NCI-H2227 (cell line): Measurements from ENCODE around the gene SULT1A1.
"Not testable (repeated sequence)": the region's sequence is repeated elsewhere in the genome, so short reads cannot be mapped to it uniquely, and the experiment has no call there.

Experiments
- DNase-seq: peaks from one replicate; lab custom pipeline; 2025; ENCODE audit not compliant: unreplicated experiment; lab: John Stamatoyannopoulos, UW

SULT1A1 gene

GRCh38 chr16:28609631-28610594 lies at the start of gene SULT1A1:
SULT1A1 (minus strand) TSS chr16:28610044; CDS start chr16:28608855, 1,189 bp downstream.
- DNase-seq, result no peak

DNA sequence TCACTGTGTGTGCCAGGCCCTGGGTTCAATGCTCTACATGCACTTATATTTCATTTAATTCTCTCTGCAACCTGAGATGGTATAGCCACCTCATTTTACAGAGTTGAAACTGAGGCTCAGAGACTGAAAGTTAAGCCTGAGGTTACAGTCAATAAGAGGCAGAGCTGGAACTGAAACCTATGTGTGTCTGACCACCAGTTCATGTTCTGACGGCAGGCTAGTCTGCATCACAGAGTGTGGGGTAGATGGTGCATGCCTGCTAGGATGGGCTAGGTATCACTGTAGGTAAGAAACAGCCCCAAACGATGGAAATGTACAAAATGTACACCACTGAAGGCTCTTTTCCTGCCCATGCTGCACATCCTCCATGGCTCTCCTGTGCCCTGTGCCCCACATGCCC lies 30.1 kb upstream of the SULT1A1 start:
- not testable (repeated sequence) for DNase-seq

DNA sequence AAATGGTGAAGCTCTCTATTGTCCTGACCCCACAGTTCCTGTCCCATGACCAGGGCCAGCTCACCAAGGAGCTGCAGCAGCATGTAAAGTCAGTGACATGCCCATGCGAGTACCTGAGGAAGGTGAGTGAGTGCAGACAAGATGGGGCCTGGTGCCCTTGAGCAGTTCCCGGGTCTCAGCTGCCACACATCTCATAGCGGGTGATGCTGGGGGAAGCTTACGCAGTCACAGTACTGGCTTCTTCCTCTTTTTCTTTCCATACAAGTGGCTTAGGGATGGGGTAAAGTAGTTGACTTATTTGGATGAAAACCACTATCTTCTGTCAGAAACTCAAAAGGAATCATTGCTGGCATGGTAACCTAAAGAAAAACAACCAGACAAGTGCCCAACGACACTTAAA lies 28.5 kb upstream of the SULT1A1 start:
- DNase-seq, result not testable (repeated sequence)

- not testable (repeated sequence) for DNase-seq
Observed at GRCh38 chr16:28637765-28638164, 27.9 kb upstream of the SULT1A1 start, which contains the start of gene NPIPB8. NPIPB8 (plus strand) TSS chr16:28638065; CDS start chr16:28638361, 296 bp downstream.

GRCh38 chr16:28636093-28636823 lies 26.4 kb upstream of the SULT1A1 start:
- DNase-seq, result not testable (repeated sequence)

DNA sequence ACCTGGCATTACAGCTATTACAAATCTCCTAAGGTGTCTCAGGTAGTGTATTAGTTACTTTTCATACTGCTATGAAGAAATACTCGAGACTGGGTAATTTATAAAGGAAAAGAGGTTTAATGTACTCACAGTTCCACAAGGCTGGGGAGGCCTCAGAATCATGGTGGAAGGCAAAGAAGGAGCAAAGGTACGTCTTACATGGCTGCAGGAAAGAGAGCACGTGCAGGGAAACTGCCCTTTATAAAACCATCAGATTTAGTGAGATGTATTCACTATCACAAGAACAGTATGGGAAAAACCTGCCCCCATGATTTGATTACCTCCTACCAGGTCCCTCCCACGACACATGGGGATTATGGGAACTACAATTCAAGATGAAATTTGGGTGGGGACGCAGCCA lies 21.1 kb upstream of the SULT1A1 start:
- DNase-seq, result not testable (repeated sequence)

GRCh38 chr16:28623172-28623711 lies 13.4 kb upstream of the SULT1A1 start:
- DNase-seq, result peak; percentile 87

- not testable (repeated sequence) for DNase-seq
Observed at GRCh38 chr16:28622532-28623171, 12.8 kb upstream of the SULT1A1 start.

DNA sequence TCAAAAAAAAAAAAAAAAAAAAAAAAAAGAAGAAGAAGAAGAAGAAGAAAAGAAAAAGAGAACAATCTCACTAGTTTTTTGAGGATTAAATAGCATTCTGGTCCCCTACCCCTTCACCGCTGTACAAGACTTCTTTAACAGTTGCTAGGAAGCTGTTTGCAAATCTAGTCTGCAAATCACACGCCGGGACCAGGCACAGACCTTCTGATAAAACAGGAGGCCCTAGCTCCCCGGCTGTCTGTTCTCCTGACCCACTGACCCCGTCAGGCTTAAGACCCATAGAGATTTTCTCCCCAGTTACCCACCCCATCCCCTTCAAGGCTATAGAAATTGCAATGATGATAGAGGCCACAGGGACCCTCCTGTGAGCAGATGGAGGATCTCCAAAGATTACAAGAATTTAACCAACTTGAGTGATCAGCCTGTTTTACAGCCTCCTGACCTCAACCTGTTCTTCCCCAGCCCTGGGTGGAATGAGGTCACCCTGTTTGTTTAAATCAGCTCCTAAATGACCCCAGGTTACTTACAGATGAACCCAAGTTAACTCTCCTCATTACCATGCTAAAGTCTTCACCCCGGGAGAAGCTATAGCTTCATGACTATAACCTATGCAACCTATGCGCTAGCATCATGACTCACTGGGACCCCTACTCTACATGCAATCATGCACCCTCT lies 11.8 kb upstream of the SULT1A1 start:
- no peak for DNase-seq

GRCh38 chr16:28620316-28620715 lies 10.5 kb upstream of the SULT1A1 start:
- not testable (repeated sequence) for DNase-seq

DNA sequence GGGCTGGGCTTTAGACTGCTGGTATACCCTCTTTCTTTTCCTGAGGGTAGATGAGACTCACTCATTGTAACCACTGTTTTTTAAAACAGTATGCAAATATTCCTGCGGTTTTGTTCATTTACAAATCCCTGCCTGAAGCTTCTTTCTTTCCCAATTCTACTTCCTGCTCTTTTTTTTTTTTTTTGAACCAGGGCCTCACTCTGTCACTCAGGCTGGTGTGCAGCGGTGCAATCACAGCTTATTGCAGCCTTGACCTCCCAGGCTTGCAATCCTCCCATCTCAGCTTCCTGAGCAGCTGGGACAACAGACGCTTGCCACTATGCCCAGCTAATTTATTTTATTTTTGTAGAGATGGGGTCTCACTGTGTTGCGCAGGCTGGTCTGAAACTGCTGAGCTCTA lies 8.0 kb upstream of the SULT1A1 start:
- DNase-seq, result peak; percentile 33

DNA sequence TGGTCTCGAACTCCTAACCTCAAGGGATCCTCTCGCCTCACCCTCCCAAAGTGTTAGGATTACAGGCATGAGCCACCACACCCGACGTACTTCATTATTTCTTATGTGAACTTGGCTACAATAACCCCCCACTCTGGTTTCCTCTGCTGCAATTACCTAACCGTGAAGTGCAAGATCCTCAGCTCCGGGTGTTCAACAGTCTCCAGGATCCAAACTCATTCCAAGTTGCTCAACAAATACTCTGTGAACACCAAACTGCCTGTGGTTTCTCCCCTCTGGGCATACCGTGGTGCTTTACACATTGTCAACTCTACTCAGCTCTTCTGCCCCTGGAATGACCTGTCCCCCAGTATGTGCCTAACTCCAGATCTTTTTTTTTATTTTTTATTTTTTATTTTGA lies 6.8 kb upstream of the SULT1A1 start:
- DNase-seq, result no peak

DNA sequence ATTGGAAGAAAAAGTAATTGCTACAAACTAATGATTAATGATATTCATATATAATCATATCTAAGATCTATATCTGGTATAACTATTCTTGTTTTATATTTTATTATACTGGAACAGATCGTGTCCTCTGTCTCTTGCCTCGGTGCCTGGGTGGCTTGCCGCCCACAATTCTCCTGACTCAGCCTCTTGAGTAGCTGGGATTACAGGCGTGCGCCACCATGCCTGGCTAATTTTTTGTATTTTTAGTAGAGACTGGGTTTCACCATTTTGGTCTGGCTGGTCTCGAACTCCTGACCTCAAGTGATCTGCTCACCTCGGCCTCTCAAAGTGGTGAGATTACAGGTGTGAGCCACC lies 6.4 kb upstream of the SULT1A1 start:
- DNase-seq, result not testable (repeated sequence)

- DNase-seq, result peak; percentile 54
Observed at GRCh38 chr16:28615486-28616223, 5.8 kb upstream of the SULT1A1 start.

GRCh38 chr16:28614561-28614960 lies 4.7 kb upstream of the SULT1A1 start:
- not testable (repeated sequence) for DNase-seq

- not testable (repeated sequence) for DNase-seq
Observed at GRCh38 chr16:28613912-28614311, 4.1 kb upstream of the SULT1A1 start.

GRCh38 chr16:28612359-28613280 lies 2.8 kb upstream of the SULT1A1 start:
- not testable (repeated sequence) for DNase-seq

- DNase-seq, result no peak
Observed at GRCh38 chr16:28610595-28611191, 849 bp upstream of the SULT1A1 start.
